ENCODE measurements around the gene SPATA46.
"Not testable (repeated sequence)": the region's sequence is repeated elsewhere in the genome, so short reads cannot be mapped to it uniquely, and the experiment has no call there.

SPATA46 gene

GRCh38 chr1:162376691-162377090 lies at the start of gene SPATA46:
Gene SPATA46 (minus strand): TSS chr1:162376854. CDS start chr1:162376790, 64 bp downstream.
- no peak for DNase-seq

GRCh38 chr1:162422662-162423375 lies 46.2 kb upstream of the SPATA46 start:
- no peak for DNase-seq

GRCh38 chr1:162421258-162422164 lies 44.9 kb upstream of the SPATA46 start:
- DNase-seq: no peak

GRCh38 chr1:162420120-162420519 lies 43.5 kb upstream of the SPATA46 start:
- no peak for DNase-seq

GRCh38 chr1:162419450-162419931 lies 42.8 kb upstream of the SPATA46 start:
- DNase-seq: not testable (repeated sequence)

GRCh38 chr1:162418584-162418983 lies 41.9 kb upstream of the SPATA46 start:
- DNase-seq: not testable (repeated sequence)

- DNase-seq: no peak
Measured at GRCh38 chr1:162417650-162418049, 41.0 kb upstream of the SPATA46 start.

GRCh38 chr1:162416909-162417308 lies 40.3 kb upstream of the SPATA46 start:
- no peak for DNase-seq

- no peak for DNase-seq
Measured at GRCh38 chr1:162416215-162416614, 39.6 kb upstream of the SPATA46 start.

GRCh38 chr1:162412002-162412401 lies 35.3 kb upstream of the SPATA46 start, which contains the start of gene SH2D1B:
Gene SH2D1B (minus strand): TSS chr1:162412136. CDS start chr1:162412016, 120 bp downstream.
- no peak for DNase-seq

GRCh38 chr1:162407539-162407938 lies 30.9 kb upstream of the SPATA46 start:
- DNase-seq: no peak

GRCh38 chr1:162406811-162407210 lies 30.2 kb upstream of the SPATA46 start:
- DNase-seq: no peak

GRCh38 chr1:162405800-162406199 lies 29.1 kb upstream of the SPATA46 start:
- no peak for DNase-seq

- no peak for DNase-seq
Measured at GRCh38 chr1:162404550-162405160, 28.0 kb upstream of the SPATA46 start.

GRCh38 chr1:162400790-162401355 lies 24.2 kb upstream of the SPATA46 start:
- DNase-seq: no peak

- no peak for DNase-seq
Measured at GRCh38 chr1:162398999-162399580, 22.4 kb upstream of the SPATA46 start.

GRCh38 chr1:162397943-162398560 lies 21.4 kb upstream of the SPATA46 start:
- DNase-seq: no peak

GRCh38 chr1:162397039-162397448 lies 20.4 kb upstream of the SPATA46 start:
- no peak for DNase-seq

GRCh38 chr1:162396201-162396906 lies 19.7 kb upstream of the SPATA46 start:
- no peak for DNase-seq

GRCh38 chr1:162391790-162392563 lies 15.3 kb upstream of the SPATA46 start:
- DNase-seq: peak; percentile 28
